Tibial nerve (tissue), 4 donors: Measurements from ENCODE around the gene CD5L. TPM values are rescaled to one million over a fixed set of nuclear protein-coding genes. Genes with fewer than 3 reads are reported as not detected.

Experiments
- DNase-seq, 2 donors: peaks; one replicate each; pipeline ENCODE4 v3.0.0-alpha.2; 2019; ENCODE audit warnings: low spot score in 2 of 2
- H3K27ac ChIP-seq, 4 donors: fragments of 200-600 bp; sonication (generic) in 3 of 4; one replicate each; pipeline ENCODE4 v1.5.1; 2017 to 2019; ENCODE audit warnings: mild to moderate bottlenecking in 1 of 4
- H3K27me3 ChIP-seq, 2 donors: fragments of 200-600 bp; sonication (generic) in 1 of 2; one replicate each; pipeline versions ENCODE4 v1.5.1 to v1.6.0; 2017 to 2019
- H3K36me3 ChIP-seq, 3 donors: fragments of 200-600 bp; sonication (generic); one replicate each; pipeline ENCODE4 v1.5.1; 2018 to 2019
- H3K4me1 ChIP-seq, 4 donors: fragments of 200-600 bp; sonication (generic) in 3 of 4; one replicate each; pipeline ENCODE4 v1.5.1; 2017 to 2019
- H3K4me3 ChIP-seq, 4 donors: fragments of 200-600 bp; sonication (generic) in 3 of 4; one replicate each; pipeline ENCODE4 v1.5.1; 2017 to 2019; ENCODE audit warnings: mild to moderate bottlenecking in 1 of 4, moderate library complexity in 1 of 4
- H3K9me3 ChIP-seq, 4 donors: fragments of 200-600 bp; sonication (generic) in 3 of 4; one replicate each; pipeline ENCODE4 v1.5.1; 2017 to 2019
- CTCF ChIP-seq, 5 experiments: fragments of 200-600 bp in 3 of 5; fragments of 450-650 bp in 2 of 5; sonication (generic) in 3 of 5; IDR thresholded peaks; one replicate each; pipeline ENCODE4 v1.5.1; 2016 to 2019; ENCODE audit warnings: antibody characterized with exemption in 5 of 5, mild to moderate bottlenecking in 3 of 5, moderate library complexity in 2 of 5
- EP300 ChIP-seq, 2 donors: sonication (generic); formaldehyde crosslinking; IDR thresholded peaks; one replicate each; pipeline ENCODE4 v1.6.1; 2017; ENCODE audit warnings: antibody characterized with exemption in 2 of 2, mild to moderate bottlenecking in 1 of 2
- POLR2A ChIP-seq, 2 donors: fragments of 450-650 bp; IDR thresholded peaks; one replicate each; pipeline ENCODE4 v1.6.1; 2017; ENCODE audit warnings: antibody characterized with exemption in 2 of 2, mild to moderate bottlenecking in 2 of 2, moderate library complexity in 2 of 2
- WGBS, 2 donors: methylation state at CpG; one replicate each; pipeline ENCODE4 v1.1.5; 2018; 5-methylcytosine and 5-hydroxymethylcytosine counted together
- total RNA-seq, 4 donors: library from RNA; depleted of rRNA; stranded (reverse); fragments of >200 nt; gene quantifications; one replicate each; pipeline ENCODE4 v1.1.0, GENCODE V29; 2016

Gene CD5L
- not detected for total RNA-seq

GRCh38 chr1:157841708-157842107 is at the start of gene CD5L:
Gene CD5L, minus strand, starts transcription at chr1:157841808. Its CDS starts 107 bp downstream, at chr1:157841701.
- Histone ChIP-seq H3K9me3 (no peaks in the 10 kb centered on the region), H3K27ac (no peak within 1 kb of the TSS), H3K36me3 (no peaks in the 10 kb centered on the region), H3K27me3 (no peaks in the 10 kb centered on the region), H3K4me1 (no peaks in the 10 kb centered on the region), H3K4me3 (no peak within 1 kb of the TSS)
- 65 to 73% methylated on average over 3 of the region's 3 CpGs for WGBS, 2 donors
- TF ChIP-seq CTCF (IDR thresholded peaks at IDR 0.05) (no peak), POLR2A (IDR thresholded peaks at IDR 0.05) (no peak), EP300 (IDR thresholded peaks at IDR 0.05) (no peak)
- no peak for DNase-seq

- Histone ChIP-seq H3K36me3 (no peaks in the 10 kb centered on the region), H3K27ac (no peak overlapping the region), H3K4me3 (no peak overlapping the region), H3K9me3 (no peaks in the 10 kb centered on the region), H3K4me1 (no peaks in the 10 kb centered on the region), H3K27me3 (no peaks in the 10 kb centered on the region)
- no peak for DNase-seq
- 67 to 82% methylated on average over 2 of the region's 2 CpGs for WGBS, 2 donors
- TF ChIP-seq POLR2A (IDR thresholded peaks at IDR 0.05) = no peak
- TF ChIP-seq EP300 (IDR thresholded peaks at IDR 0.05) = no peak
- TF ChIP-seq CTCF (IDR thresholded peaks at IDR 0.05) = no peak
Observed at GRCh38 chr1:157882580-157882979, 41.0 kb upstream of the CD5L start.

- 47 to 53% methylated on average over 4 of the region's 4 CpGs for WGBS, 2 donors
- no peaks in the 10 kb centered on the region for H3K27me3 ChIP-seq
- H3K4me1 ChIP-seq = no peaks in the 10 kb centered on the region
- no peak for TF ChIP-seq EP300 (IDR thresholded peaks at IDR 0.05)
- no peak for TF ChIP-seq CTCF (IDR thresholded peaks at IDR 0.05)
- TF ChIP-seq POLR2A (IDR thresholded peaks at IDR 0.05) = no peak
- H3K9me3 ChIP-seq = no peaks in the 10 kb centered on the region
- no peaks in the 10 kb centered on the region for H3K36me3 ChIP-seq
- no peak for DNase-seq
- no peak overlapping the region for H3K4me3 ChIP-seq
- H3K27ac ChIP-seq = no peak overlapping the region
Observed at GRCh38 chr1:157880621-157881020, 39.0 kb upstream of the CD5L start.

- WGBS, 2 donors = 37 to 49% methylated on average over 4 of the region's 4 CpGs
- no peak for DNase-seq
- TF ChIP-seq EP300 (IDR thresholded peaks at IDR 0.05) (no peak), CTCF (IDR thresholded peaks at IDR 0.05) (peak in 4 of 5 experiments; percentile 6 to 24 (median 12)), POLR2A (IDR thresholded peaks at IDR 0.05) (no peak)
Observed at GRCh38 chr1:157878059-157878458, 36.5 kb upstream of the CD5L start.

GRCh38 chr1:157870490-157870889 is 28.9 kb upstream of the CD5L start:
- DNase-seq = no peak
- TF ChIP-seq POLR2A (IDR thresholded peaks at IDR 0.05) (no peak), CTCF (IDR thresholded peaks at IDR 0.05) (no peak), EP300 (IDR thresholded peaks at IDR 0.05) (no peak)

More at GRCh38 chr1:157878059-157878458, 36.5 kb upstream of the CD5L start:
- Histone ChIP-seq H3K36me3 (no peaks in the 10 kb centered on the region), H3K27me3 (no peaks in the 10 kb centered on the region), H3K4me3 (no peak overlapping the region), H3K9me3 (no peaks in the 10 kb centered on the region), H3K4me1 (no peaks in the 10 kb centered on the region), H3K27ac (no peak overlapping the region)

More at GRCh38 chr1:157870490-157870889, 28.9 kb upstream of the CD5L start:
- H3K36me3 ChIP-seq = no peaks in the 10 kb centered on the region
- no peak overlapping the region for H3K4me3 ChIP-seq
- H3K27me3 ChIP-seq = no peaks in the 10 kb centered on the region
- H3K27ac ChIP-seq = no peak overlapping the region
- H3K9me3 ChIP-seq = no peaks in the 10 kb centered on the region
- H3K4me1 ChIP-seq = no peaks in the 10 kb centered on the region
